HL-60 (cell line): ENCODE measurements around the gene ST6GALNAC3.

Experiments
- DNase-seq, 2 experiments: peaks; one replicate each; pipeline ENCODE4 v3.0.0-alpha.2; 2010 to 2020; ENCODE audit warnings: low read depth in 1 of 2, low spot score in 1 of 2
- H3K27ac ChIP-seq: fragments of 250-450 bp; sonication (Bioruptor Pico); replicated peaks from 2 replicates; pipeline ENCODE4 v1.5.1; 2020; ENCODE audit warnings: mild to moderate bottlenecking, moderate library complexity
- H3K27me3 ChIP-seq: fragments of 250-450 bp; sonication (Bioruptor Pico); 2 replicates; pipeline ENCODE4 v1.5.1; 2021; ENCODE audit warnings: mild to moderate bottlenecking, moderate library complexity; ENCODE audit not compliant: insufficient read depth, poor library complexity, severe bottlenecking
- H3K4me3 ChIP-seq: replicated peaks from 2 replicates; pipeline ENCODE4 v1.5.1; 2011; ENCODE audit warnings: mild to moderate bottlenecking, control low read depth, low read length; ENCODE audit not compliant: insufficient read depth
- CTCF ChIP-seq: IDR thresholded peaks from one replicate; pipeline ENCODE4 v1.5.1; 2011; ENCODE audit warnings: low read length, control low read depth, inconsistent platforms; ENCODE audit not compliant: insufficient read depth
- GABPA ChIP-seq: IDR thresholded peaks from 2 replicates; pipeline ENCODE4 v1.6.1; 2012; ENCODE audit warnings: low read depth
- POLR2AphosphoS5 ChIP-seq: IDR thresholded peaks from 2 replicates; pipeline ENCODE4 v1.6.1; 2012; ENCODE audit warnings: low read depth
- REST ChIP-seq: IDR thresholded peaks from 2 replicates; pipeline ENCODE4 v1.6.1; 2012; ENCODE audit warnings: low read depth; ENCODE audit not compliant: insufficient replicate concordance
- SPI1 ChIP-seq: IDR thresholded peaks from 2 replicates; pipeline ENCODE4 v1.6.1; 2012; ENCODE audit warnings: low read depth, mild to moderate bottlenecking, borderline replicate concordance

ST6GALNAC3 gene

GRCh38 chr1:76146184-76146583, 71.6 kb downstream of the ST6GALNAC3 start:
- TF ChIP-seq CTCF (no peak), GABPA (no peak), POLR2AphosphoS5 (no peak), SPI1 (no peak), REST (no peak)
- no peak overlapping the region for H3K4me3 ChIP-seq
- peaks cover 5% of the 10 kb centered on the region for H3K27me3 ChIP-seq
- no peak for DNase-seq
- no peak overlapping the region for H3K27ac ChIP-seq

- TF ChIP-seq REST (no peak), GABPA (no peak), POLR2AphosphoS5 (no peak), CTCF (no peak), SPI1 (no peak)
- H3K27ac ChIP-seq, result no peak overlapping the region
- H3K4me3 ChIP-seq, result no peak overlapping the region
- no peak for DNase-seq
- H3K27me3 ChIP-seq, result peaks cover 5% of the 10 kb centered on the region
Measured at GRCh38 chr1:76147917-76148316, 73.4 kb downstream of the ST6GALNAC3 start.

- TF ChIP-seq SPI1 (no peak), REST (no peak), POLR2AphosphoS5 (no peak), CTCF (no peak)
- Histone ChIP-seq H3K27ac (no peak overlapping the region), H3K27me3 (peaks cover 5% of the 10 kb centered on the region)
Measured at GRCh38 chr1:76148460-76148859, 73.9 kb downstream of the ST6GALNAC3 start.

More at GRCh38 chr1:76148460-76148859, 73.9 kb downstream of the ST6GALNAC3 start:
- DNase-seq, result no peak
- no peak overlapping the region for H3K4me3 ChIP-seq
